Measurements from ENCODE around the gene ACHE.

GRCh38 chr7:100886142-100886935, 9.3 kb downstream of the ACHE start:
- TF ChIP-seq ZFP30 (CRISPR knock-in tag; IDR thresholded peaks at IDR 0.05) (no peak), PATZ1 (CRISPR knock-in tag; IDR thresholded peaks at IDR 0.05; ENCODE audit: borderline replicate concordance) (no peak), RARB (CRISPR knock-in tag; IDR thresholded peaks at IDR 0.05) (no peak), ZNF8 (CRISPR knock-in tag; IDR thresholded peaks at IDR 0.05) (no peak), ARNTL (CRISPR knock-in tag; IDR thresholded peaks at IDR 0.05; ENCODE audit: borderline replicate concordance, low read depth) (no peak), ZFP3 (CRISPR knock-in tag; IDR thresholded peaks at IDR 0.05) (no peak), GLIS3 (CRISPR knock-in tag; IDR thresholded peaks at IDR 0.05) (no peak), ZC3H10 (CRISPR knock-in tag; IDR thresholded peaks at IDR 0.05) (no peak), TCF4 (CRISPR knock-in tag; IDR thresholded peaks at IDR 0.05; ENCODE audit: borderline replicate concordance) (no peak), TSHZ2 (CRISPR knock-in tag; IDR thresholded peaks at IDR 0.05) (no peak)

Measured in SK-N-SH treated with all-trans-retinoic acid at 6 μM for 48 hours (cell line).